GM21529 (cell line): ENCODE results near the gene SYT14.
"Not testable (repeated sequence)": the region's sequence is repeated elsewhere in the genome, so short reads cannot be mapped to it uniquely, and the experiment has no call there.

ENCODE experiments used
- ATAC-seq: cut with Tn5 transposase; IDR thresholded peaks from one replicate; pipeline ENCODE4 v1.9.1; 2021; ENCODE audit not compliant: unreplicated experiment

The SYT14 gene

GRCh38 chr1:209936125-209936524 lies 1.9 kb upstream of the SYT14 start:
- no peak for ATAC-seq

GRCh38 chr1:209945377-209945776 lies 7.4 kb downstream of the SYT14 start:
- no peak for ATAC-seq

GRCh38 chr1:209948155-209948554 lies 10.1 kb downstream of the SYT14 start:
- ATAC-seq, result no peak

- ATAC-seq, result no peak
These were observed 18.1 kb downstream of the SYT14 start for GRCh38 chr1:209956116-209956515.

GRCh38 chr1:209959623-209960022 lies 21.6 kb downstream of the SYT14 start:
- ATAC-seq, result no peak

- ATAC-seq, result no peak
These were observed 22.9 kb downstream of the SYT14 start for GRCh38 chr1:209960926-209961325.

- ATAC-seq, result no peak
These were observed 24.4 kb downstream of the SYT14 start for GRCh38 chr1:209962388-209962787.

- no peak for ATAC-seq
These were observed 24.8 kb downstream of the SYT14 start for GRCh38 chr1:209962856-209963255.

- no peak for ATAC-seq
These were observed 28.0 kb downstream of the SYT14 start for GRCh38 chr1:209965996-209966395.

- ATAC-seq, result not testable (repeated sequence)
These were observed 40.7 kb downstream of the SYT14 start for GRCh38 chr1:209978721-209979120.

GRCh38 chr1:209983953-209984352 lies 45.9 kb downstream of the SYT14 start:
- ATAC-seq, result no peak

GRCh38 chr1:209985002-209985401 lies 47.0 kb downstream of the SYT14 start:
- ATAC-seq, result no peak

- no peak for ATAC-seq
These were observed 50.7 kb downstream of the SYT14 start for GRCh38 chr1:209988706-209989105.

GRCh38 chr1:209989525-209989924 lies 51.5 kb downstream of the SYT14 start:
- no peak for ATAC-seq

- ATAC-seq, result no peak
These were observed 55.2 kb downstream of the SYT14 start for GRCh38 chr1:209993061-209993830.

GRCh38 chr1:209996348-209996747 lies 58.3 kb downstream of the SYT14 start:
- no peak for ATAC-seq

- ATAC-seq, result no peak
These were observed 61.0 kb downstream of the SYT14 start for GRCh38 chr1:209999005-209999404.

GRCh38 chr1:210001751-210002150 lies 63.7 kb downstream of the SYT14 start:
- ATAC-seq, result no peak

GRCh38 chr1:210003501-210003900 lies 65.5 kb downstream of the SYT14 start:
- ATAC-seq, result no peak

GRCh38 chr1:210010161-210010560 lies 72.1 kb downstream of the SYT14 start:
- no peak for ATAC-seq

- ATAC-seq, result no peak
These were observed 83.3 kb downstream of the SYT14 start for GRCh38 chr1:210021145-210021860.

GRCh38 chr1:210022044-210022443 lies 84.0 kb downstream of the SYT14 start:
- ATAC-seq, result no peak
